OCI-LY3 (cell line): ENCODE results near the gene HS3ST6.

ENCODE experiments used
- H2AFZ ChIP-seq: fragments of 200-600, 300-600 bp; shearing (Covaris generic); 2 replicates; pipeline ENCODE4 v1.6.0; 2014; ENCODE audit warnings: antibody characterized with exemption, low read depth, low read length
- H3K27ac ChIP-seq: fragments of 200-600, 300-600 bp; sonication (generic); 2 replicates; pipeline ENCODE4 v1.5.1; 2014; ENCODE audit warnings: mild to moderate bottlenecking, low read length, moderate library complexity, mixed read lengths
- H3K27me3 ChIP-seq: fragments of 200-600, 300-600 bp; sonication (generic); 2 replicates; pipeline ENCODE4 v1.6.1; 2014; ENCODE audit warnings: low read depth, low read length, mixed read lengths
- H3K36me3 ChIP-seq: fragments of 200-600, 300-600 bp; sonication (generic); replicated peaks from 2 replicates; pipeline ENCODE3; 2014; ENCODE audit warnings: low read depth, low read length, mixed read lengths
- H3K4me1 ChIP-seq: fragments of 300-600, 200-600 bp; sonication (generic); 2 replicates; pipeline ENCODE4 v1.6.1; 2014; ENCODE audit warnings: low read length, mixed read lengths
- H3K4me2 ChIP-seq: fragments of 200-600, 300-600 bp; sonication (generic); 2 replicates; pipeline ENCODE4 v1.6.1; 2014; ENCODE audit warnings: low read length, mixed read lengths
- H3K4me3 ChIP-seq: fragments of 300-600, 200-600 bp; sonication (generic); 2 replicates; pipeline ENCODE4 v1.5.1; 2014; ENCODE audit warnings: antibody characterized with exemption, mild to moderate bottlenecking, low read length, moderate library complexity
- H3K79me2 ChIP-seq: fragments of 300-600, 200-600 bp; shearing (Covaris generic); 2 replicates; pipeline ENCODE4 v1.6.1; 2014; ENCODE audit warnings: mild to moderate bottlenecking, low read length, mixed read lengths
- H3K9ac ChIP-seq: fragments of 300-600, 200-600 bp; shearing (Covaris generic); 2 replicates; pipeline ENCODE4 v1.6.0; 2014; ENCODE audit warnings: mild to moderate bottlenecking, low read length, moderate library complexity
- H3K9me3 ChIP-seq: fragments of 200-600, 300-600 bp; shearing (Covaris generic); 2 replicates; pipeline ENCODE4 v1.6.1; 2014; ENCODE audit warnings: low read length, mixed read lengths; ENCODE audit not compliant: insufficient read depth
- H4K20me1 ChIP-seq: fragments of 200-600, 300-600 bp; sonication (generic); 2 replicates; pipeline ENCODE4 v1.6.1; 2016; ENCODE audit warnings: low read length, mixed read lengths; ENCODE audit not compliant: insufficient read depth
- CTCF ChIP-seq: fragments of 200-600, 300-600 bp; sonication (generic); IDR thresholded peaks from 2 replicates; pipeline ENCODE4 v1.5.1; 2014; ENCODE audit warnings: antibody characterized with exemption, low read length, low read depth
- EZH2phosphoT487 ChIP-seq: fragments of 200-600 bp; shearing (Covaris generic); IDR thresholded peaks from 2 replicates; pipeline ENCODE4 v1.6.1; 2018; ENCODE audit warnings: antibody characterized with exemption, mixed run types, low read depth

The HS3ST6 gene

GRCh38 chr16:1919327-1919998, 1.2 kb upstream of the HS3ST6 start:
- Histone ChIP-seq H3K4me3 (no peak overlapping the region), H3K9ac (no peak overlapping the region), H3K79me2 (no peaks in the 10 kb centered on the region), H2AFZ (no peak overlapping the region), H3K36me3 (no peaks in the 10 kb centered on the region), H3K27ac (no peak overlapping the region), H3K9me3 (no peaks in the 10 kb centered on the region), H3K4me1 (no peaks in the 10 kb centered on the region), H3K4me2 (no peak overlapping the region), H4K20me1 (no peaks in the 10 kb centered on the region), H3K27me3 (peaks cover 8% of the 10 kb centered on the region; the same call in 1 of the 2 replicates)
- no peak for TF ChIP-seq EZH2phosphoT487
- TF ChIP-seq CTCF, result no peak

GRCh38 chr16:1917665-1918350, 407 bp downstream of the HS3ST6 start:
- TF ChIP-seq CTCF (no peak), EZH2phosphoT487 (no peak)
- Histone ChIP-seq H2AFZ (no peak overlapping the region), H3K4me3 (no peak overlapping the region), H3K4me2 (no peak overlapping the region), H3K9ac (no peak overlapping the region), H4K20me1 (no peaks in the 10 kb centered on the region), H3K4me1 (no peaks in the 10 kb centered on the region), H3K9me3 (no peaks in the 10 kb centered on the region), H3K27me3 (peaks cover 4% of the 10 kb centered on the region; the same call in 1 of the 2 replicates), H3K79me2 (no peaks in the 10 kb centered on the region), H3K27ac (no peak overlapping the region), H3K36me3 (no peaks in the 10 kb centered on the region)

- Histone ChIP-seq H3K4me2 (no peak overlapping the region), H4K20me1 (no peaks in the 10 kb centered on the region), H3K4me1 (no peaks in the 10 kb centered on the region), H3K9ac (no peak overlapping the region), H3K79me2 (no peaks in the 10 kb centered on the region), H3K27ac (no peak overlapping the region), H3K36me3 (no peaks in the 10 kb centered on the region), H2AFZ (no peak overlapping the region), H3K9me3 (no peaks in the 10 kb centered on the region), H3K27me3 (0 out of 2 replicates have a peak, but pooled peaks cover 2% of the 10 kb centered on the region), H3K4me3 (no peak overlapping the region)
- TF ChIP-seq EZH2phosphoT487 (no peak), CTCF (no peak)
Measured at GRCh38 chr16:1917056-1917664, 1.1 kb downstream of the HS3ST6 start.

GRCh38 chr16:1916640-1916990, 1.6 kb downstream of the HS3ST6 start:
- Histone ChIP-seq H3K27ac (no peak overlapping the region), H3K27me3 (0 out of 2 replicates have a peak, but pooled peaks cover 2% of the 10 kb centered on the region), H3K9ac (no peak overlapping the region), H3K4me3 (no peak overlapping the region), H3K9me3 (no peaks in the 10 kb centered on the region), H2AFZ (no peak overlapping the region), H3K36me3 (no peaks in the 10 kb centered on the region), H3K4me2 (no peak overlapping the region), H3K4me1 (no peaks in the 10 kb centered on the region), H3K79me2 (no peaks in the 10 kb centered on the region), H4K20me1 (no peaks in the 10 kb centered on the region)
- no peak for TF ChIP-seq CTCF
- no peak for TF ChIP-seq EZH2phosphoT487
